HG03139 (cell line): ENCODE results near the gene SLC30A2.

Experiments
- ATAC-seq: cut with Tn5 transposase; IDR thresholded peaks from one replicate; pipeline ENCODE4 v1.9.1; 2021; ENCODE audit not compliant: unreplicated experiment

Gene SLC30A2

DNA sequence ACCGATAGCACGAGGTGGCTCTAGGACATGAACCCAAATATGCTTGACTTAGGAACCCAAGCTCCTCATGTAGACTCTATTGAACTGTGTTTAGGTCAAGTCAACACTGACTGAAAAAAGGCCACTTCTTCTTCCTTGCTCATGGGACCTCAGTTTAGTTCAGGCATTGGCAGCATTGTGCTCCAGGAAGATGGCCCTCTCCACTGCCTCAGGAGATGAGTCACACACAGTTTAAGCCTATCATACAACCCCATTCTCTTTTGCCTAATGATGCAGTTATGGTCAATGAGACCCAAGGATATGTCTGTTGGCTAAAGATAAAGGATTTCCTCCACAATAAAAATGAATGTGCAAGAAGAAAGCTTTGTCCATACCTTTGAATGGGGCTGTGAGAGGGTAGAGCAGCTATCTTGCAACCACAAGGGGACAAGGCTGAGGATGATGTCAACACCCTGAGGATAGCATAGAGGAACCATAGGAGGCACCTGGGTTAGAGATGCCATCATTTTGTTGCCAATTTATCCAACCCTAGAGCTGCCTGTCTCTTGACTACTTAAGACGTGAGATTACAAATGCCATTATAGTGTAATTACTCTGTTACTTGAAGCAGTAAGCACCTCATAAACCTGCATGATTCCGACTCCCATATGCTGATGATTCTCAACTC lies 24.5 kb upstream of the SLC30A2 start:
- no peak for ATAC-seq

DNA sequence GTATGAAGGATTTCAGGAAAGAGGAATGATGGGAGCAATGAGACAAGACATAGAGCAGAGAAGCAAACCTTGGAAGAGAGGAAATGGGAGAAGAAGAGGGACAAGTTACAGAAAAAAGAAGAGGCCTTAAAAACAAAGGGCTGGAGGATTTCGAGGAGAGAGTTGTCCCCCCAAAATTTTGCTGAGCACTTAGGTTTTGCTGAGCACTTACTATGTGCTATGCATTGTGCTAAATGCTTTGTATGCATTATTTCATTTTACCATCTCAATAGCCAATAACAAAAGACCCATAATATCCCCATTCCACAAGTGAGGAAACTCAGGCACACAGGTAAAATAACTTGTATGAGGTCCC lies 24.0 kb upstream of the SLC30A2 start:
- ATAC-seq: no peak

DNA sequence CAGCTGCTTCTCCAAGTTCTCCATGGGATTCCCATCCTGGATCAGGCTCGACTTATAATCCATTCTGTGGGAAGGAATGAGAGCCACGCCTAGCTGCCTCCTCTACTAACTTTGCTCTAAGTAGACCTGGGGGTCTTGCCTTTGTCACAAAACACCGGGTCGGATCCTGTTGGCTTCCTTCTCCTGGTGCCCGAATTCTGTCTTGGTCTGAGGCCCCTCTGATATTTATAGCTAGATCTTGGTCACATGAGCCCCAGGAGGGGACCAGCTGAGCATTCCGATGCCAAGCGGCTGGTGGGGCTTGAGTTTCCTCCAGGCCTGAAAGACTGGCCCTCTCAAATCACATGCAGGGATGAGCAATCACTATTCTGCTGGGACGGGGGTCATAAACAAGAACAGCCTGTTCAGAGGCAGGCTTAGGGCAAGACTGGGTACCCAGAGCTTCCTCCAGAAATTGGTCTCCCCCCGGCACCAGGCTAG lies 21.6 kb upstream of the SLC30A2 start, which contains the start of gene TRIM63:
Gene TRIM63 (minus strand): TSS at position 199 of the 480 bp plus-strand sequence. CDS start 136 bp downstream, at position 63.
- no peak for ATAC-seq

DNA sequence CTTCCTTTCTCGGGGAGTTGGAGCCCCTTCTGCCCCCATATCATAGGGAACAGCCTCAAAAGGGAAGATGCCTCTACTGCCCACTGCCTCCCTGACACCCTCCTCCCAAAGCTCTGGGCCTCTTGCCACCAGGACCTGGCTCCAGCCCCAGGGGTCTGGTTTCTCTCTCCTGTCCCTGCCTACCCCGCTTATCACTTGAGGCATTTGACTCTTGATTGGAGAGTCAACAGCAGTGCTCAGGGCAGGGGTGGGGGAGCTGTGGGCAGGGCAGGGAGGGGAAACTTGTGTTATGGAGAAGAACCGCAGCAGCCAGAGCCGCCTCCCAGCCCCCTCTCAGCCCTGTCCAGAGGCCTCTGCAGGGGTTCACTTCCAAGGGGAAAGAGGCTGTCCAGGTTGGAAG lies 20.9 kb upstream of the SLC30A2 start:
- ATAC-seq: no peak

DNA sequence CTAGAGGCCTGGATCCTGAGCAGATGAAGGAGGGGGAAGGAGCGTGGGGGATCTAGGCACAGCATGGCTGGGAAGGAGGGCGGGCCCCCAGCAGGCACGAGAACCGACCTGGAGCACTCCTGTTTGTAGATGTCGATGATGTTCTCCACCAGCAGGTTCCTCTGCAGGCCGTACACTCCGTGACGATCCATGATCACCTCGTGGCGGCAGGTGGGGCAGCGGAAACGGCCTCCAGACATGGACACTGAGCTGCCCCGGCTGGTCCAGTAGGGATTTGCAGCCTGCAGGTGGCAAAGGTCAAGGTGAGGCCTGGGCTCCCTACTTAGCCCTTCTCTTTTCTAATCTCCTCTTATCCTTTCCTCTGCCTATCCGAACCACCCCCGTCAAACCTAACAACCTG lies 20.2 kb upstream of the SLC30A2 start:
- ATAC-seq: no peak

DNA sequence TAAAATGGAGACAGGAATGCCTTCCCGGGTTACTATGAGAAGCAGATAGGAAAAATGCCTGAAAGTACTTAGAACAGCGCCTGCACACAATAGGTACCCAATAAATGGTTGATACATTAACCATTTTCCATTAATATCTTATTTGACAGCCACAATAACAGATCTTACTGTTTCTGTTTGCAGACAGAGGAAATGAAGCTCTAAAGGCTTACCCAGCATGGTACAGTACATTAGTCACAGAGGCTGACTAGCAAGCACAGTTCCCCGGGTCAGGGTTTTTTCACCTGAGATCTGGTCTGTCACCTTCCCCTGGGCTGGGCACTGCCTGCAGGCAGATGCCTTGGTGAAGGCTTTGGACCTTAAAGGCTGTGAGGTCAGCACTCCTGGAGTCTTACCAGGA lies 18.6 kb upstream of the SLC30A2 start:
- ATAC-seq: no peak

DNA sequence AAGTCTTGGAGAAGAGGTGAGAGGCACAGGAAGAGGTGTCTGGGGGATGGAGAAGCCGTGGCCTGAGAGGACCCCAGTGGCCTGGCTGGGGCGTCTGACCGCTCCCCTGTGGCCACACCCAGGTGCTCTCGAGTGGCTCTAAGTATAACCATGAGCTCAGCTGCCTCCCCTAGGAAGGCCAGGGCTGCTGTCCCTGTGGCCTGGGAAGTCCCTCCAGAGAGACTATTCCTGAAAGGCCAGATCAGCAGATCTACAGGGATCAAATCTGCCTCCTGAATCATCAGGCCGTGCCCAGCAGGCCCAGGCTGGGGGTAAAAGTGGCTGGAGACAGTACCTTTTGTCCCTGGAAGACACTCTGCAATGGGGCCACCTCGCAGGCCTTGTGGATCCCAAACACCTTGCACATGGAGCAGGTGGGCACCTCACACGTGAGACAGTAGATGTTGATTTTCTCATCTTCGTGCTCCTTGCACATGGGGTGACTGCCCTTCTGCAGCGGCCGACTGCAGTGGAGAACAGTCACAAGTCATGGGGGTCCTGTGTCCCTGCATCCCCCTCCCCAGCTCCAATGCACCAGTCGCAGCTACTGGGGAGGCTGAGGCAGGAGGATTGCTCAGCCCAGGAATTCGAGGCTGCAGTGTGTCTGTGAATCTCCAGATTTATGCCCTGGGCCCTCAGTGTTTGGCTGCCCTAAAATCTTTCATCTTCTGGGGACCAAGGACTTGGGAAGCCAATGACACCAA lies 15.1 kb upstream of the SLC30A2 start:
- no peak for ATAC-seq

DNA sequence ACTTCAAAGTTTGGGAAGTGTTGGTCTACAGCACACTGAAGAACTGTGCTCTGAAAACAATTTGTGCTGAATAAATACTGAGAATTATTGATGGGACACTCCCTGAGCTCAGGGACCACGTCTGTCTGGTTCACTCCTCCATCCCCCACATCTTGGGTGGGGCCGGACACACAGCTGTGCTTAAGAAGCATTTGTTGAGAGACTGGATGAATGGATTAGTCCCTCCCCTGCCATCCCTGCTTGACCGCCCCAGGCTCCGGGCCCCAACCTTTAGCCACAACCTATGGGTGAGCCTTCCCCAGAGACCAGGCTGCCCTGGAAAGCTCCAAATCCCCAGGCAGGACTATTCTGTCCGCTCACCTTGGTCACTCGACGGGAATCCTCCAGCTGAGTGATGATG lies 14.0 kb upstream of the SLC30A2 start:
- no peak for ATAC-seq

DNA sequence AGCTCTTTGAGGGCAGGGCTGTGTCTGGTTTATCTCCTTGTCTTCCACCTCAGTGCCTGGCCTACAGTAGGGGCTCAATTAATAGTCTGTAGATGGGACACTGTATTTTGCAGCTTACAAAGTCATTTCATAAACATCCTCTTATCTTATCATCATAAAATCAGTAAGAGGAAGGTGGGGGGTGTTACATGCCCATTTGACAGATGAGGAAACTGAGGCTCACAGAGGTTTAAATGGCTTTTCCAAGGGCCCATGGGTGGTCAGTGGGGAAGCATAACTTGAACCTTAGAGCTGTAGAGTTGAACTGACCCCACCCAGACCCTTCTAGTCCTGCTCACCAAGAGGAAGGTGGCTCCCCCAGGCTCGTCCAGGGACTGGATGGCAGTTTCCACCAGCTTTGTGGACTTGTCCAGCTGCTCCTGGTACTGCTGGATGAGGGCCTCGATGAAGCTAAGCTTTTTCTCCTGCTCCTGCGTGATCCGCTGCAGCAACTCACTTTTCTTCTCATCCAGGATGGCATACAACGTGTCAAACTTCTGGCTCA lies 12.2 kb upstream of the SLC30A2 start:
- no peak for ATAC-seq

DNA sequence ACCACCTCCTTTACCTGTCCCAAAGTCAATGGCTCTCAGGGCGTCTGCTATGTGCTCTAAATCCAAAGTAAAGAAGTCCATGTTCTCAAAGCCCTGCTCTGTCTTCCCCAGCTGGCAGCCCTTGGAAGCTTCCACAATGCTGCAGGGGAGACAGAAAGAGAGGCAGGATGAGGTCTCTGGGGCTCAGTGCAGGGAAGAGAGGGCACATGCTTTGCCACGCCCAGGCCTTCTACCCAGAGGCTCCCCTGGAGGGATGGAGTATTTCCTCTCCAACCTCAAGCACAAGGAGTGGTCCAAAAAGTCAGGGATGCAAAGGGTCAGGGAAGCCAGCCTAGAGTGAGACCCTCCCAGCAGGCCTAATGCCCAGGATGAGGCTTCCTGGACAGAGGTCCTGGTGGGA lies 11.3 kb upstream of the SLC30A2 start:
- ATAC-seq: no peak

DNA sequence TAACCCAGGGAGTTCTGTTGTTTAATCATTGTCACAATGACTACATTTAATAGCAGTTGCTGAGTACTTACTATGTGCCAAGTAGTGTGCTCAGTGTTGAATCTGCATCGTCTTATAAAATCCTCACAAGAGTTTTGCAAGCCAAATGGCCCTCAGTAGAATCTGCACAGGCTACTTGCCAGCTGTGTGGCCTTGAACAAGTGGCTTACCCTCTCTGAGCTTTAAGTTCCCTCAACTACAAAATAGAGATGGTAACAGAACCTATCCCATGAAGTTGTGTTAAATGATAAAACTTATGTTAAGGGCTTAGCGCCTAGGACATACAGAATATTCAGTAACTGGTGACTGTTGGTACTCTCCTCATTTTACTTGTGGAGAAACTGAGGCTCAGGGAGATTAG lies 9.1 kb upstream of the SLC30A2 start:
- ATAC-seq: no peak

DNA sequence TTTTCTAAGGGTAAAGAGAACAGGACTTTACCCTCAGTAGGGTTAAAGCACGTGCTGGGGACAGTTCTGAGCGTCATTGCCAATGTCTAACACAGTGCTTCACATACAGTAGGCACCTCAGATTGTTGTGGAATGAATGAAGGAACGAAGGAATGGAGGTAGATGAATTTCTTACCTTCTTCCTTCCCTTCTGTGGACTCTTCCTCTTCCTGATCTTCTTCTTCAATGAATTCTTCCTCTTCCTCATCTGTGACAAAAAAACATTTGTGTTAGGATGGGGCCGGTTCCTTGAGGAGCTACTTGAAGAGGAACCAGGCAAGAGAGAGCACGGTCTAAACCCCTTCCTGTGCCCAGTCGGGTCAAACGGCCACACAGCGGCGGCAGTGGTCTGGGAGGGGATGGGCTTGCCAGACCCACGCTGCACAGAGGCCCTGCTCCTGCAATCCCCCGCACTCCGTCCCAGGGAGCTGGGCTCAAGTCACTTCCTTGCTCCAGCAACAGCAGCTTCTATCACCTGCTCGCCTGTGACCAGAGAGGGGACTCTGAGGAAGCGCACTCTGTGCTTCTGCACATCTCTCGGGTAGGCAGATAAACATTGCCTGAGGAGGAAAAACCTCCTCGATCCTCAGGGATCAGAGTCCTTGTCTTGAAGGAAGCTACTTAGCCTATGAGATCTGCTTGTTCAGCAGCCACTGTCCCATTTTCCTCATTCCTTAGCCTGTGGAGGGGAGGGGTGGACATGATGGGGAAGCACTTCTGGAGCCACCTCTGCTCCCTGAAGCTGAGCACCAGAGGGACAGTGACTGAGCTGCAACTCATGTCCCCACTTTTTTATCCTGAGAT lies 8.0 kb upstream of the SLC30A2 start:
- no peak for ATAC-seq

DNA sequence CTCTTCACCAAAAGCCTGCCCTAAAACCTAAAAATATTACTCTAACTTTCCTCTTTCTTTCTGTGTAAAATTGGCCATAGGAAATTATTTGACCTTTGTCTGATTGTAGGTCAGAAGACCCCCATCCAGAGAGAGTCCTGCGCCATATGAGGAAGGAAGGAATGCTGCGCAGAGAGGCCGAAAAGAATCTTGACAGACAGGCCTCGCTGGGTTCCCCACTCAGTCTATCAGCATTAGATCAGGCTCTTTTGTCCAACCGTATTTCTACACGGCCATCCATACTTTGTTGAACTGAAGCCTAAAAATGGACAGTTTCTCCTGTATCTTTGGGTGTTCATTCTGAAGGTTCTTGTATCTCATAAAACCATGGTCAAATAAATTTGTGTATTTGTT lies 4.3 kb upstream of the SLC30A2 start:
- no peak for ATAC-seq

DNA sequence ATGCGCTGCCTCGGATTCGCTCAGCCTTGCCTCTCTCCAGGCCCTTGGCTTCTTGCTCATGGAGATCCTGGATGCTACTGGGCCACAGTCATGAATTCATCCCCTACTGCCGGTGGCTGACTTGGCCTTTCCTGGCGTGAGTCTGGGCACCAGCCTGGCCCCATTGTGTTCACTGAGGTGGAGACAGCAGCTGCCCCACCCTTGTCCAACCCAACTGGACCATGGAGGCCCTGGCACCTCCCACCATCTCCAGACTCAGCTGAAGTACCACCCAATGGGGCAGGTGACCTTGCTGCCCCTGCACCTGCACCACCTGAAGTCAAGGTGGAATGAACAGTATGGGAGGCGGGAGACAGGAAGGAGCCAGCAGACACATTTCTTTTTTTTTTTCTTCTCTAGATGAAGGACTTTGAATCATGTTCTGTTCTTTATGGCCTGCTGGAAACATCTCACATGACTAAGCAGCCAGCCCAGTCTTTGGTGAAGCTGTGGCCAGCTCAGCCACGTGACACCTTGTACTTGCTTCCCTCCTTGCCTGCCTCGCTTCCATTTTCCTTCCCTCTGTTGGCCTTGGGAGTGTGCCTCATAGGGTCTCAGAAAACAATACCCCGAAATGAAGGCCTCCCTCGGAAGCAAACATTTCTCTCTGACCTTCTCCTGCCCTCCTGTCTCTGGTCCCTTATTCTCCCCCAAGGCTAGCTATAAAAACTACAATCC lies 3.8 kb upstream of the SLC30A2 start:
- no peak for ATAC-seq

DNA sequence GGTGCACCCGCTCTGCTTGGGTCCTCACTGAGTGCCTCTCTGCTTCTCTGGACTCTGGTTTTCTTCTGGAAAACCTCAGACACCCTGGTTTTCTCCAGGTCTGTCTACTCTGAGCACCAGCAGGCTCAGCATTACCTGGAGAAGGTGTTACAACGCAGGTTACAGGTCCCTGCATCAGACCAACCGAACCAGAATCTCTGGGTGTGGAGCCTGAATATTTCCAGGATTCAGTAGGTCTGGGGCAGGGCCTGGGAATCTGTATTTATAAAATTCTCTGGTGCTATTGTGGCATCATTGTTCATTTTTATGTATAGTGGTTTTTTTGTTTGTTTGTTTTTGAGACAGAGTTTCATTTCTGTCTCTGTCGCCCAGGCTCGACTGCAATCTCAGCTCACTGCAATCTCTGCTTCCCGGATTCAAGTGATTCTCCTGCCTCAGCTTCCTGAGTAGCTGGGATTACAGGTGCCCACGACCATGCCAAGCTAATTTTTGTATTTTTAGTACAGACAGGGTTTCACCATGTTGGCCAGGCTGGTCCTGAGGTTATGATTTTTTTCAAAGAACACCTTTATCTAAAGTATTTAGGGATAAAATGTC lies 1.5 kb upstream of the SLC30A2 start:
- ATAC-seq: no peak

DNA sequence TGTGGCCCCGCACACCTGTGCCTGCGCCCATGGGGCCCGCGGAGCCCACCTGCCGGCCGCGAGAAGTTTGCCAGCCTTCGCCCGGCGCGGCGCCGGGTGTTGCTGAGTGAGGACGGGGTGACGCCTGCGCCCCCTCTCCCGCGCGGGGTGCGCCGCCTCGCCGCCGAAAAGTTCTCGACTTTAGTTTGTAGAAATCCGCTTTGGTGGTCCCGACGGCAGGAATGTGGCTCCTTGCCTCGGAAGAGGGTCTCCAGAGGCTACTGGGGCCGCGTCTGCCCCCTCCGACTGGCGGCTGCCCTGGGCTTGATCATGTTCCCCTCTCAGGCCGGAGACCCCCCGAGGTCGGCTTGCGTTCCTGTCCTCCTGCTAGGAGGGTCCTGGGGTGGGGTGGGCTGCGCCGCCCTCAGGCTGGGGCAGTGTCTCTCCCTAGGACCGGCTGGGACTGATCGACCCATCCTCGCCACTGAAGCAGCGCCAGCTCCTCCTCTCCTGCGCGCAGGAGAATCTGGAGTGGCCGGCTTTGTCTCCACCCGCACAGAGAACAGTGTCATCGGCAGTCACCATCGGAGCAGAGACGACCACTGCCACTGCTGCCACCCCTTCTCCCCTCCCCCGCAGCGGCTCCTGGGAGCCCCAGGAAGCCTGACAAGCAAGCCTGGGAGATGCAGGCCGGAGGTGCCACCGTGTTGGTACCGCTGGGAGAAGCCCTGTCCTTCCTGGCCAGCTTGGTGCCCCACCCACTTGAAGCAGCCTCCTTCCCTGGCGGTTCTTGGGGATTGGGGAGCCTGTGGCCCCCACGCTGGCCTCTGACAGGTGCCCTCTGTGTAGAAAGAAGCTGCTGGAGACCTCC lies 553 bp upstream of the SLC30A2 start:
- no peak for ATAC-seq

DNA sequence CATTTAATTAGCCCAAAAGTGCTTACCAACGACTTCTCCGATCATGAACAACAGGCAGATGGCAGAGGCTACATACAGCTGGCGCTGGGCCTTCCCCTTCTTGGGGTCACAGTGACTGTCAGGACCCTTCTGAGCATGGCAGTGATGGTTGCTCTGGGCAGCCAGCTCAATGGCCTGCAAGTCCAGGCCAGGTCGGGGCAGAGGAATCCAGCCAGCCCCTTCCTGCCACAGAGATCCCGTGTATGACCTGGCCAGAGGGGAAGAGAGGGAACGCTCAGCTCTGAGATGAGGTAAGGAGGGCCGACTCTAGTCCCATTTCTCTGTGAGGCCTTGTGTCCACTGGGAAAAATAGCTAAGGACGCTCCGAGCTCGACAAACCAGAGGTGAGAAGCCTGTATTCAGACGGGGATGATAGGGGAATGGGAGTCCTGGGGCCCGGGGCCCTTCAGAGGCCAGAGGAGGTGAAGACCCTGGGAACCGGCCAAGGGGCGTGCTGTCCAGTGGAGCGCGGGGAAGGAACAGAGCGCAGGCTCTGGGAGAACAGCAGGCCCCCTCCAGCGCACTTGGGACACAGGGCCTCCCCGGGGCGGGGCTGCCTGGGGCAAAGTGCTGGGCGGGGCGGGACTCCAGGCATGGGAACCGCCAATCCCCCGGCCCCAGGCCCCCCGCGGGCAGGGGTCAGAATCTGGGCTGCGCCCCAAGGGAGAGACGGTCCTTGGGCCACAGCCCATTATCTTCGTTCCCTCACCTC lies 772 bp downstream of the SLC30A2 start:
- no peak for ATAC-seq

DNA sequence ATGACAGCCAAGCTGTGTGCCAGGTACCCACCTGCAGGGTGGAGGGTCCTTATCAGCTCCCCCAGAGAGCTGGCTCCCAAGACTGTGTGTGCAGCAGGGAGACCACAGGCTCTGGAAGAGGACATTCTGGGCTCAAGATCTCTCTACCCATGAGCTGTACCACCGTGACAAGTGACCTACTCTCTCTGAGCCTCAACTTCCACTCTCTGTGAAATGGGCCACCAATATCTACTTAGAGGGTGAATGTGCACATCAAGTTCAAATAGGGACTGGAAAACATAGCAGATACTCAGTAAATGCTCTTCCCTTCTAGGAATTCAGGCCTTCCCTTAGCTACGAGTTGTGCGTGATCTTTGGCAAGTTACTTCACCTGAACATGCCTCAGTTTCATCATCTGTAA lies 1.5 kb downstream of the SLC30A2 start:
- ATAC-seq: no peak

DNA sequence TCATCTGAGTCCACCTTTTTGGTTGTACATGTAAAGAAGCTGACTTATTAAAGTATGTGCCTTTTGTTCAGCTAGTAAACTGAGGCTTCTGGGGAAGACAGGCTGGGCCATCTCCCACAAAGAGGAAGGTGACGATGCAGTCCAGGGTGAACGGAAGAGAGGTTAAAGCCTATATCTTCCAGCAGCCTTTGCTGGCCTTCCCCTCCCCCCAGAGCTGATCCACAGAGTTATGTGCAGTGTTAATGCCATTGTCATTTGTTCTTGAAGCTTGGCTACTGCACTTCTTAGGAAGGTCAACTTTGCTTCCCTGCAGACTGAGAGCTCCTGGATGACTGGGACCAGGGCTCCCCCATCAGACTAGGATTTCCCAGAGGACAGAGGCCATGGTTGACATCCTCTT lies 2.2 kb downstream of the SLC30A2 start:
- ATAC-seq: no peak
